ENCODE results near the gene MYCBP2.

DNA sequence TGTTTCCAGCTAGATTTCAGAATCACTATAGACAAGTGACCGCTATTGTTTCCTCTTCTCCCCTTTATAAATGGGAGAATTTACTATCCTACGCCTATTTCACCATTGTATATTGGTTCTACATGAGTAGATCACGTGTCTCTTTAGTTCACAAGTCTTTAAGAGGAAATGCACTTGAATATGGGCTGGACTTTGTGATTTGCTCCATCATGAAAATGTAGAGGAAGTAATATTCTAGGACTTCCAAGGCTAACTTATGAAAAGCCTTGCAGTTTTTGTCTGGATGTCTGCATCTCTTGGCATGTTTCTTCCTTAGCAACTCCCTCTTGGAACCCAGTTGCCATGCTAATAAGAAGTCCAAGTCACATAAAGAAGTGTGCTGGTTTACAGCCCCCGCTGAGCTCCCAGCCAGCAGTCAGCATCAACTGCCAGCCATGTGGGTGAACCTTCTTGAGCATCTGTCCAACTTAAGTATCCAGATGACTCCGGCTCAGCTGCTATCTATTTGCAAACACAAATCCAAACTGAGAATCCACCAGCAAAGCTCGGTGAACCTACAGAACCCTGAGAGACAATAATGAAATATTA is 295.1 kb downstream of the MYCBP2 start:
- no peak for TF ChIP-seq CTCF (conservative IDR thresholded peaks at IDR 0.05; ENCODE audit: low read length)
- no peak for TF ChIP-seq EZH2phosphoT487 (IDR thresholded peaks at IDR 0.05; ENCODE audit: borderline replicate concordance, low read depth, low read length)

All from OCI-LY7 (cell line).